Caco-2 (cell line): Measurements from ENCODE around the gene CFAP210. TPM values are rescaled to one million over a fixed set of nuclear protein-coding genes. Genes with fewer than 3 reads are reported as not detected.

Experiments used
- BruUV-seq: library from RNA; stranded (reverse); fragments of 400-500 nt; replicated peaks from 2 replicates; lab custom pipeline; 2021; lab: Mats Ljungman, UMichigan
- CTCF ChIA-PET: fragments of 300-600 bp; sonication (Branson Sonifier 250); formaldehyde crosslinking; loops from one replicate; lab custom pipeline; 2022; ENCODE audit warnings: antibody characterized with exemption; lab: Charles Lee
- POLR2A ChIA-PET: fragments of 300-600 bp; sonication (Branson Sonifier 250); formaldehyde crosslinking; loops from one replicate; lab custom pipeline; 2022; ENCODE audit warnings: antibody characterized with exemption; lab: Charles Lee
- DNase-seq, 2 experiments: peaks; one replicate each; pipeline versions ENCODE4 v3.0.0 to v3.0.0-alpha.2; 2020 to 2022
- H3K27me3 ChIP-seq: replicated peaks from 2 replicates; pipeline ENCODE4 v1.6.0; 2011; ENCODE audit warnings: low read length; ENCODE audit not compliant: control insufficient read depth, insufficient read depth
- H3K36me3 ChIP-seq: 2 replicates; pipeline ENCODE4 v1.5.1; 2011; ENCODE audit warnings: low read length; ENCODE audit not compliant: control insufficient read depth, insufficient read depth
- H3K4me1 ChIP-seq: fragments of 250-450 bp; sonication (Bioruptor Pico); 2 replicates; pipeline ENCODE4 v1.5.1; 2020; ENCODE audit warnings: mild to moderate bottlenecking
- H3K4me3 ChIP-seq: 2 replicates; pipeline ENCODE4 v1.5.1; 2011; ENCODE audit warnings: low read depth, mild to moderate bottlenecking, control low read depth, low read length
- H3K9me3 ChIP-seq: fragments of 250-450 bp; sonication (Bioruptor Pico); 2 replicates; pipeline ENCODE4 v1.5.1; 2020; ENCODE audit warnings: mild to moderate bottlenecking, moderate library complexity
- H3K27ac Mint-ChIP-seq: one replicate; pipeline ENCODE4 v1.8.0; 2022; ENCODE audit warnings: mixed read lengths; ENCODE audit not compliant: unreplicated experiment
- H3K27me3 Mint-ChIP-seq: one replicate; pipeline ENCODE4 v1.8.0; 2022; ENCODE audit warnings: mixed read lengths; ENCODE audit not compliant: insufficient read depth, unreplicated experiment
- H3K36me3 Mint-ChIP-seq: one replicate; pipeline ENCODE4 v1.8.0; 2022; ENCODE audit warnings: mild to moderate bottlenecking, mixed read lengths; ENCODE audit not compliant: insufficient read depth, unreplicated experiment
- H3K4me1 Mint-ChIP-seq: one replicate; pipeline ENCODE4 v1.8.0; 2022; ENCODE audit warnings: low read depth, mixed read lengths; ENCODE audit not compliant: unreplicated experiment
- H3K4me3 Mint-ChIP-seq: one replicate; pipeline ENCODE4 v1.8.0; 2022; ENCODE audit warnings: mild to moderate bottlenecking, moderate library complexity, mixed read lengths; ENCODE audit not compliant: unreplicated experiment
- H3K9me3 Mint-ChIP-seq: one replicate; pipeline ENCODE4 v1.8.0; 2022; ENCODE audit warnings: mixed read lengths; ENCODE audit not compliant: unreplicated experiment
- intact Hi-C: fragments of 100-400 bp; cut with micrococcal nuclease; formaldehyde crosslinking; loops from one replicate; pipeline ENCODE4 v1.10.0; 2022; ENCODE audit not compliant: unreplicated experiment
- total RNA-seq: library from RNA; stranded (reverse); gene quantifications from 2 replicates; pipeline ENCODE4 v1.2.3, GENCODE V29; 2022
- TF ChIP-seq, protein P1 (sequence below), 2 experiments: fragments of 200-600 bp in 1 of 2; IDR thresholded peaks; 1 replicate in 1 of 2; 2 replicates in 1 of 2; pipeline versions ENCODE4 v1.5.1 to v1.8.0; 2011 to 2022; ENCODE audit warnings: antibody characterized with exemption in 1 of 2, control low read depth in 1 of 2, inconsistent platforms in 1 of 2, low read depth in 1 of 2, low read length in 1 of 2, mild to moderate bottlenecking in 1 of 2, moderate library complexity in 1 of 2; ENCODE audit not compliant: insufficient read depth in 1 of 2, severe bottlenecking in 1 of 2, unreplicated experiment in 1 of 2

Gene CFAP210
- total RNA-seq, 1 experiment from 2014 or later: not detected

DNA sequence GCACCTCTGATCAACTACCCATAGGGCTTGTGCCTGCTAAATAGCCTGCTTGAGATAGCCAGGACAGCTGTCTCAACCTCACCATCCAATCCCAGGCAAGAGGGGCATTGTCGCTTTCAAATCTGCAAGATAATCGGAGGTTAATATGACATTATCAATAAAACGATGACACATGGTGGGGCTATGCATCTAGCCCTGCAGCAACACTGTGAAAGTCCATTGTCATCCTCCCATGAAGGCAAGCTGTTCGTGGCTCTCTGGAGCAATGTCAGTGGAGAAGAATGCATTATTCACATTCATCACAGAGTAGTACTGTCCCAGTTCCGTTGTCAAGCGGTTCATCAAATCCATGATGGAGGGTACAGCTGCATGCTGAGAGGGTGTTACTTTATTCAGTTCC lies 20.5 kb upstream of the CFAP210 start:
- Mint-ChIP-seq H3K36me3 (no peaks in the 10 kb centered on the region), H3K4me3 (peak overlapping the region; percentile 72), H3K27ac (peak overlapping the region; percentile 37), H3K9me3 (no peaks in the 10 kb centered on the region), H3K4me1 (peaks cover 15% of the 10 kb centered on the region), H3K27me3 (no peaks in the 10 kb centered on the region)
- CTCF ChIA-PET: no interaction called here
- POLR2A ChIA-PET: no interaction called here
- H3K36me3 ChIP-seq: no peaks in the 10 kb centered on the region
- intact Hi-C loops: loop anchor here (1.0 to 2.0 kb wide), 2 partner anchors 18 to 20 kb away; partner anchors contain the start of genes CFAP210, KLHL23 and PHOSPHO2
- H3K27me3 ChIP-seq: no peaks in the 10 kb centered on the region
- no TSS peak for BruUV-seq
- no peaks in the 10 kb centered on the region for H3K9me3 ChIP-seq
- DNase-seq: no peak
- no peak overlapping the region for H3K4me3 ChIP-seq
- TF ChIP-seq, protein P1, sequence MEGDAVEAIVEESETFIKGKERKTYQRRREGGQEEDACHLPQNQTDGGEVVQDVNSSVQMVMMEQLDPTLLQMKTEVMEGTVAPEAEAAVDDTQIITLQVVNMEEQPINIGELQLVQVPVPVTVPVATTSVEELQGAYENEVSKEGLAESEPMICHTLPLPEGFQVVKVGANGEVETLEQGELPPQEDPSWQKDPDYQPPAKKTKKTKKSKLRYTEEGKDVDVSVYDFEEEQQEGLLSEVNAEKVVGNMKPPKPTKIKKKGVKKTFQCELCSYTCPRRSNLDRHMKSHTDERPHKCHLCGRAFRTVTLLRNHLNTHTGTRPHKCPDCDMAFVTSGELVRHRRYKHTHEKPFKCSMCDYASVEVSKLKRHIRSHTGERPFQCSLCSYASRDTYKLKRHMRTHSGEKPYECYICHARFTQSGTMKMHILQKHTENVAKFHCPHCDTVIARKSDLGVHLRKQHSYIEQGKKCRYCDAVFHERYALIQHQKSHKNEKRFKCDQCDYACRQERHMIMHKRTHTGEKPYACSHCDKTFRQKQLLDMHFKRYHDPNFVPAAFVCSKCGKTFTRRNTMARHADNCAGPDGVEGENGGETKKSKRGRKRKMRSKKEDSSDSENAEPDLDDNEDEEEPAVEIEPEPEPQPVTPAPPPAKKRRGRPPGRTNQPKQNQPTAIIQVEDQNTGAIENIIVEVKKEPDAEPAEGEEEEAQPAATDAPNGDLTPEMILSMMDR (IDR thresholded peaks at IDR 0.05; ENCODE audit: insufficient read depth in 1 of 2, low read depth in 1 of 2, low read length in 1 of 2, severe bottlenecking in 1 of 2, unreplicated experiment in 1 of 2): no peak
- peaks cover 19% of the 10 kb centered on the region for H3K4me1 ChIP-seq

- Histone ChIP-seq H3K9me3 (no peaks in the 10 kb centered on the region), H3K27me3 (no peaks in the 10 kb centered on the region), H3K36me3 (no peaks in the 10 kb centered on the region), H3K4me3 (no peak overlapping the region), H3K4me1 (peaks cover 19% of the 10 kb centered on the region)
- intact Hi-C loops: no loop called here
- Mint-ChIP-seq H3K9me3 (no peaks in the 10 kb centered on the region), H3K27ac (no peak overlapping the region), H3K27me3 (no peaks in the 10 kb centered on the region), H3K4me3 (no peak overlapping the region), H3K36me3 (no peaks in the 10 kb centered on the region), H3K4me1 (peaks cover 15% of the 10 kb centered on the region)
- ChIA-PET CTCF (no interaction called here), POLR2A (no interaction called here)
- no peak for DNase-seq
- TF ChIP-seq, protein P1 (IDR thresholded peaks at IDR 0.05; ENCODE audit: insufficient read depth in 1 of 2, low read depth in 1 of 2, low read length in 1 of 2, severe bottlenecking in 1 of 2, unreplicated experiment in 1 of 2): no peak
- BruUV-seq: no TSS peak
Observed at GRCh38 chr2:169713331-169713730, 19.1 kb upstream of the CFAP210 start.

DNA sequence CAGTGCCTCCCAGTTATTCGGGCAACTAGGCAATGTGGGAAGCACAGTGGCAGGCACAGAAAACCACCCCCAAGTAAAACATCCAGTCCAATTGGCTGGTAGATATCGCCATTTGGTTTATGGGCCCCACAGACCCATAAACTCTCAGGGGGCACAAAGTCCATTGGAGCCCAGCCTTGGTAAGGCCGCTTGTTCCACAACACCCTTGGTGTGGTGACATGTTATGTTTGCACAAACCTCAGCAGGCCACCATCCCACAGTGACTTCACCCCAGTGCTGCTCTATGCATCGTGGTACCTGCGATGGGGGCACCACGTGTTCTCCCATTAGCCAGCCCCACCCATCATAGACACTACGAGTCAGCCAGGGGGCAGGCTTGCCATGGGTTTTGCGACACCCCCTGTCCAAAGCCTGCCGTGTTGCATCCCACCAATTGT lies 18.6 kb upstream of the CFAP210 start:
- ChIA-PET POLR2A (no interaction called here), CTCF (no interaction called here)
- H3K4me1 Mint-ChIP-seq: peaks cover 15% of the 10 kb centered on the region
- Histone ChIP-seq H3K9me3 (no peaks in the 10 kb centered on the region), H3K4me1 (peaks cover 19% of the 10 kb centered on the region), H3K4me3 (no peak overlapping the region), H3K27me3 (no peaks in the 10 kb centered on the region), H3K36me3 (no peaks in the 10 kb centered on the region)
- H3K9me3 Mint-ChIP-seq: no peaks in the 10 kb centered on the region
- no peak for DNase-seq
- H3K36me3 Mint-ChIP-seq: no peaks in the 10 kb centered on the region
- H3K27me3 Mint-ChIP-seq: no peaks in the 10 kb centered on the region
- TF ChIP-seq, protein P1 (IDR thresholded peaks at IDR 0.05; ENCODE audit: insufficient read depth in 1 of 2, low read depth in 1 of 2, low read length in 1 of 2, severe bottlenecking in 1 of 2, unreplicated experiment in 1 of 2): no peak
- no TSS peak for BruUV-seq
- H3K4me3 Mint-ChIP-seq: no peak overlapping the region
- intact Hi-C loops: no loop called here
- H3K27ac Mint-ChIP-seq: no peak overlapping the region
